GM21723 (cell line): Measurements from ENCODE around the gene SYT12.
"Not testable (repeated sequence)": the region's sequence is repeated elsewhere in the genome, so short reads cannot be mapped to it uniquely, and the experiment has no call there.

Experiments used
- ATAC-seq: cut with Tn5 transposase; IDR thresholded peaks from one replicate; pipeline ENCODE4 v1.9.1; 2021; ENCODE audit warnings: mild to moderate bottlenecking, moderate library complexity; ENCODE audit not compliant: unreplicated experiment

The SYT12 gene

DNA sequence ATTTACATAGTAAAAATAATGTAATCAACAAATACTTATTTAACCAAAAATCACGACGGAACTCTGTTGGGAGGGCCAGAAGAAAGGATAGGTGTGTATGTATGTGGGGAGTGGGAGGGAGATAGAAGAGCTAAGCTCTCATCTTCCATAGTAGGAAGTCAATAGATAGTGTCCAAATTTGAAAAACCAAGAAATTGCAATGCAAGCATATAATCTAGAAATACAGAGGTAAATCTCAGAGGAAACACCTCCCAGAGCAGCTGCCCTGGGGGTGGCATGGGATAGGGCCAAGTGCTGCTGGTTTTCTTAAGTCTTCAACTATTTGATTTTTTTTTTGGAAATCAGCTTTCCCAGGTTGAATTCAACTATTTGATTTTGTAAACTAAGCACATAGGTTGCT is 30.9 kb upstream of the SYT12 start:
- no peak for ATAC-seq

DNA sequence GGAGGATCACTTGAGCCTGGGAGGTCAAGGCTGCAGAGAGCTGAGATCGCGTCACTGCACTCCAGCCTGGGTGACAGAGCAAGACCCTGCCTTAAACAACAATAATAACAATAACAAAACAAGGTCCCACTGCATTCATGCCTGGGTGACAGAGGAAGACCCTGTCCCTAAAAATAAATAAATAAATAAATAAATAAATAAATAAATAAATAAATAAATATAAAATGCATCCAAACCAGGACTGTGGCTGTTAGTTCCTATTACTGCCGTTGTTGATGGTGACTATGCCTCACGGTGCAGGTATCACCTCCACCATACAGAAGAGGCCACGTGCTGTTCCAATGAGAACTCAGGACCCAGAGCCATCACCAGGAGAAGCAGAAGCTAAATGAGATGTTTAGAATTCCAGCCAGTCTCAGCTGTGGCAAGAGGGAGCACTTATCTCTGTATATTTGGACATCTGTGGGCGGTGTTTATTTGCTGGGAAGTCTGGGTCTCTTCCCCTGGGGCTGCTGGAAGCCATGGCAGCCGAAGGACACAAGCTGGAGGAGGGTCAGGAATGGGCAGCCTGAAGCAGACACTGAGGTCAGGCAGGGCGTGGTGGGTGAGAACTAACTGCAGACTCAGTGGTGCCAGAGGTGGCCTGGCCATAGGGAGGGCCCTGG is 26.2 kb upstream of the SYT12 start:
- no peak for ATAC-seq

DNA sequence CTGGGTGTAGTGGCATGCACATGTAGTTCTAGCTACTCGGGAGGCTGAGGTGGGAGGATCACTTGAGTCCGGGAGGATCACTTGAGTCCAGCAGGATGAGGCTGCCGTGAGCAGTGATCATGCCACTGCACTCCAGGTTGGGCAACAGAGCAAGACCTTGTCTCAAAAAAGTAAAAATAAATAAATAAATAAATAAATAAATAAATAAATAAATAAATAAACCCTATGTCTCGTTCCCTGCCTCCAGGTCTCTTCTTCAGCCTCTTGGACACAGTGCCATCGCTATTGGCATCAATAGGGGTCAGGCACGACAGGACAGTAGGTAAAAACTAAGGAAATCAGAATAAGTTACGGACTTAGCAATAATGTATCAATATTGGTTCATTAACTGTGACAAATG is 23.4 kb upstream of the SYT12 start:
- no peak for ATAC-seq

DNA sequence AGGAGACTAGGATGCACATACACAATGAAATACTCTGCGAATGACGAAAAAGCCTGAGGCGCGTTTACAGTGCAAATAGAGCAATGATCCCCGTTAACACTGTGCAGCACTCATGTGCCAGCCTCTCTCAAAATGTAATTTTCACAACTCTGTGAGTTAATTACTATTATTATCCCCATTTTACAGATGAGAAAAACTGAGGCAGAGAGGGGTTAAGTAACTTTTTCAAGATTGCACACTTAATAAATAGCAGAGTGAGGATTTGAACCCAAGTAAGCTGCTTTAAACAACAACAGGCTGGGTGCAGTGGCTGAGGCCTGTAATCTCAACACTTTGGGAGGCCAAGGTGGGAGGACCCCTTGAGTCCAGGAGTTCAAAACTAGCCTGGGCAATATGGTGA is 21.6 kb upstream of the SYT12 start:
- ATAC-seq = no peak

DNA sequence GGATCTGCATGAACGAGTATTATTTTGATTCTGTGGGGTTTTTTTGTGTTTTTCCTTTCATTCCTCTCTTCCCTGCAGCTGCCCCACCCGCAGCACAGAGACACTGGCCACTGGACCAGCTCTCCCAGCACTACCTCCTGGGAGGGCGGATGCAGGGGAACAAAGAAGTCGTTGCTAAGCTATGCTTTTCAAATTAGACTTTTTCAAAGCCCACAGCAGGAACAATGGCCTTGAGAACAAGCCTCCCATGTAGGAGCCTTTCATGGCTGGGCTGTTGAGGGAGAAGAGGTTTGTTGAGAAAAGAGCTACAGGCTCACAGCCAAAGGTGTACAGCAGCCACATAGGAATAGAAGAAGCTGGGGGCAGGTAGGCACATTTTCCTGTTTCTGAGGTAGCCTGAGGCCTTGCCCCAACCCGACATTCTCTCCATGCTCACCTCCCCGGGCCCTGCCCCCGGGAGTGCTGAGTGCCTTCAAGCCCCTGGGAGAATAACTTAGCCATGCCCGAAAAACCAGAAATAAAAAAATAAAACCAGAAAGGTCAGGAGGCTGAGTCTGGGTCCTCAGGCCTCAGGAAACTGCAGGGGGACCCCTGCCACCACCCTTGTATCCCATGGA is 20.5 kb upstream of the SYT12 start:
- no peak for ATAC-seq

DNA sequence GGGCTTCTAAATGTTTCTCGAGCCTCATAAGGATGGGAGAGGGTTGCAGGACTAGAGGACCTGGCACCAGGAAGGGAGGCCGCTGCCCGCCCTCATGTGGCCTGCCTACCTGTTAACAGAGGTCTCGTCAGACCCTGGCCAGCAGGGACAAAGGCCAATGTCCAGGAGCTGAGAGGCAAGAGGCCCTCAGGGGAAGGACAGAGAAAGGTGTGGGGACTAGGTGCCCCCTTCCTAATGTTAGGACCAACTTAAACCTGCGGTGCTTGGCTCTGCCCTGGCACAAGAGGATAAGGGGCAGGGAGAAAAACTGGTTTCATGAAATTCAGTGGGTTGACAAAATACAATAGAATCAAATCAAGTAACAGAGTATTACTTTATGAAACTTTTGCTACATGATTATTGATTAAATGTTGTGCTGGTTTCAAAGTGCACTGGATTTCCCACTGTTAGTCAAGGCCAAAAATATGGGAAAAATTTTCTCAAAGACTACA is 20.0 kb upstream of the SYT12 start:
- ATAC-seq = no peak

DNA sequence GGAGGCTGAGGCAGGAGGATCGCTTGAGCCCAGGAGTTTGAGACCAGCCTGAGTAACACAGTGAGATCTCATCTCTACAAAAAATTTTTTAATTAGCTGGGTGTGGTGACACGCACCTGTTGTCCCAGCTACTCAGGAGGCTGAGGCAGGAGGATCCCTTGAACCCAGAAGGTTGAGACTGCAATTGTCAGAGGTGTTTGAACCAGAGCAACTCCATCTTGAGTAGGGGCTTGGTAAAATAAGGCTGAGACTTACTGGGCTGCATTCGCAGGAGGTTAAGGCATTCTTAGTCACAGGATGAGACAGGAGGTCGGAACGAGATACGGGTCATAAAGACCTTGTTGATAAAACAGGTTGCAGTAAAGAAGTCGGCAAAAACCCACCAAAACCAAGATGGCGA is 17.7 kb upstream of the SYT12 start:
- not testable (repeated sequence) for ATAC-seq

DNA sequence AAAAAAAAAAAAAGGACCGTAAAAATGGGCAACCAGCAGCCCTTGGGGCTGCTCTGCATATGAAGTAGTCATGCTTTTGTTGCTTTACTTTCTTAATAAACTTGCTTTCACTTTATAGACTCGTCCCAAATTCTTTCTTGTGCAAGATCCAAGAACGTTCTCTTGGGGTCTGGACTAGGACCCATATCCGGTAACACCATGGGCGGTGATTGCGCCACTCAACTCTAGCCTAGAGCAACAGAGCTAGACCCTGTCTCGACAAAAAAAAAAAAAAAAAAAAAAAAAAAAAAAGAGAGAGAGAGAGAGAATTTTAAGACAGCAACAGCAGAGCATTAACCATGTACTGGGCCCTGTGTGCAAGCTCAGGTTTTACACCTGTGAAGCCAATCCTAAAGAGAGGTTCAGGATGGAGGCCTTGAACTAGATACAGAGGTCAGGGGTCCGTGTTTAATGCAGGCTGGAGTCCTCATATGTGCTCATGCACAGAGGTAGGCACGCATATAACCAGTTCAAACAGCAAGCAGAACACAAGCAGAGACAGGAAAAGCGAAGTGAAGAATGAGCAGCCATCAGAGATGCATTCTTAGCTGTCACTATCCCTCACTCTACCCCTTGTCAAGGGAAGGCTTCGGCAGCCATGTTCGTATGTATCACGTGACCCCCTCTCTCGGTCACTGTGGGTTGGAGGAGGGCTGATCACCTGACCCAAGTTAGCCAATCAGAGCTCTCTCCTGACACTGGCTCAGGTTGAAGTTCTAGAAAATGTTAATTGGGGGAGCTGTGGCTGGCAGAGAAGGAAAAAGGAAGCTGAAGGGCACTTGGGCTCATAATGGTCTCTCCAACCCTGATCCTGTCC is 16.7 kb upstream of the SYT12 start:
- ATAC-seq = no peak

DNA sequence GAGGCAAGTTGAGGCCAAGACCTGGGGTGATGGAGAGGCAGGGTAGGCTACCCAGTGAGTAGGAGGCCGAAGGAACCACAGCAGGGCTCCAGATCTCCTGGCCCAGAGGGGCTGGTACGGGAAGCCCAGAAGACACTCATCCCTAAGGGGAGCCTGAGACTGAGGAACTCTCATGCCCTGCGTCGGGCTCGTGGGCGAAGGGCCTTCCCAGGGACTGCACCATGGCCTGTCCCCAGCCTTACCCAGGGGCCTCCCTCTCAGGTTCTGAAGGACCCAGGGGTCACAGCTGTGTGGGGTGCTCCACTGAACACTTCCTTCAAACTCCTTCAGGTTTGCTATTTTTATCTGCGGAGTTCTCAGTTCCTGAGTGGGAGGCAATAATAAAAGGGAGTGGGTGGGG is 15.8 kb upstream of the SYT12 start:
- no peak for ATAC-seq

DNA sequence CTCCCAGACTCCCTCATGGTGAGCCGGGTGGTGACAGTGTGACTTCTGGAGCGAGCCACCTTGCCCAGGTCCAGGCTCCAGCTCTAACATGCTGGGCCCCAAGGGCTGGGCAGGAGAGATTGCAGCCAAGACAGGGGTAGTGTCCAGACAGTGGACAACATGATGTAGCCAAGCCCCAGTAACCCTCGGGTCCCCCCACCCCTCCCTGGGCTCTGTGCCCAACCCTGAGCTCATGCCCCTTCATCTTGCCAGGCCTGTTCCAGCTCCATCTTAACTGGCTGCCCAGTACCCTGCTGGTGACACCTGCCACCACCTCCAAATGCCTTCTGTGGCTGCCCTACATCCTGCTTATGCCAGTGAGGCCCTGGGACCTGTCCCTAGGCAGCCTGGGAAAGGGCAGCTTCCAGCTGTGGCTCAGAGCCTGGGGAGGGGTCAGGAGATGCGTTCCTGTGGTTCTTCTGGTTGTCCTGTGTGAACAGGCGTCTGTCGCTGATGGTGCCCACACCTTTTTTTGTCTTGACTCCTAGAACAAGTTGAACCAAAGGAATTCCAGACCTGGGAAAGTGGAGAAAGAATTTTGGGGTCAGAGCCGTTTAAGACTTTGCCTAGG is 12.5 kb upstream of the SYT12 start:
- ATAC-seq = no peak

DNA sequence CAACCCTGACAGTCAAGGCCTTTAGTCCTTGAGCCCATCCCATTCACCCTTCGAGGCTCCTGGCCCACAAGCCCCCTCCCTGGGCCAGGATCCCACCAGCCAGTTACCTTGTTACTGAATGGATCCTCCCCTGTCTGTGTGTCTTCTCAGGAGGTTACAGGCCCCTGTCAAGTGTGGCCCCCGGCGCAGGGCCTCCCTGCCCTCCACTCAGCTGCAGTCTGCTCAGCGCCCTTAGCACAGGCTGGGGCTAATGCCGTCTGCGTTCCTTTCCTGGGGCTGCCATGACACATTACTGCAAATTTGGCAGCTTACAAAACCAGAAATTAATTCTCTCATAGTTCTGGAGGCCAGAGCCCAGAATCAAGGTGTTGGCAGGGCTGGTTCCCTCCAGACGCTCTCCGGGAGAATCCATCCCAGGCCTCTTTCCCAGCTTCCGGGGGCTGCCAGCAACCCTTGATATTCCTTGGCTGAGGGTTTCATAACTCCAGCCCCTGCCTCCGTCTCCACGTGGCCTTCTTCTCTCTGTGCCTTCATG is 9.4 kb upstream of the SYT12 start:
- no peak for ATAC-seq

DNA sequence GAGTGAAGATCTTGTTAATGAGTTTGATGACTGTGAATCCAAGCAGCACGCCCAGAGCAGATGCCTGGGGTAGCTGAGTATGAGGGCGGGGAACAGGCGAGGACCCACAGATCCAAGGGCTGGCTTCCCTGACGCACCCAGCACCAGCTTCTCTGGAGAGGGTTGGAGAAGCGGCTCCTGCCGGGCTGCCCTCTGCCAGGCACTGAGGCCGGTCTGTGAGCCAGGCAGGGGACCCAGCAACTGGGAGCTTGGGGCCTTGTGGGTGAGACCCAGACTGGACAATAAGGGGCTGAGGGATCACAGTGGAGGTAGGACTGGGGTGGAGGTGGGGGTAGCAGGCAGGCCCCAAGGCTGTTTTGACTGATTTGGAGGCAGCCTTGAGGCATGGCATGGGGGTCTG is 8.6 kb upstream of the SYT12 start:
- no peak for ATAC-seq

DNA sequence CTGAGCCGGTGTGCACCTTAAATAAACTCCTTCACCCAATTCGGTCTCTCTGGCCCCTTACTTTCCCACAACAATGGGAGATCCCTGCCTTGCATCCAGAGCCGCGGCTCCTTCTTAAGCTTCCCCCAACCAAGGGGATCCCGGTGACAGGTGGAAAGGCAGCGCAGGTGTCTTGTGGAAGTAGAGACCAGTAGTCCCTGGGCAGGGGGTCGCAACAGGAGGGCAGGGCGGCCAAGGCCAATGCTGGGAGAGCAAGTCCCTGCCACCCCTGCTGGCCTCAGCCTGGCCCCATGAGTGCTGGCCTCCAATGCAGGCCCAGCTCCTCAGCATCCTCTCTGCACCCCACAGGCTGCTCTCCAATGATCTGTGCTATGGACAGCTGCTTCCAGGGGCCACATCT is 7.9 kb upstream of the SYT12 start:
- no peak for ATAC-seq

DNA sequence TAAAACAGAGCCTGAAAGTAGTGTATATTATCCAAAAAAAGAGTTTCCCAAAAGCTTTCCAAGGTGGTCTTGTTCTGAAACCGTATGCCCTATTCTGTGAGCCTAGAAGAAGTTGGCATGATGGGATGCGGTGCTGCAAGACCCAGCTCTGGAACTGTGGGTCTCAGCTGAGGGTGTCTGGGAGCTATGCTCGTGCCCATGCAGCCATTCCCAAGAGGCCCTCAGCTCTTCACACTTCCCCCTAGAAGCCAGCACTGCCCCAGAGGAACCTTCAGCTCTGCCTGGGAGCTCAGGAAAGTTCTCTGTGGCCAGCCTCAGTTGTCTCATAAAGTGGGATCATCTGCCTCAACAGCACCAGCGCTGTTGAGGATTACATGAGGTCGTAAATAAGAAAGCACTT is 6.4 kb upstream of the SYT12 start:
- no peak for ATAC-seq

DNA sequence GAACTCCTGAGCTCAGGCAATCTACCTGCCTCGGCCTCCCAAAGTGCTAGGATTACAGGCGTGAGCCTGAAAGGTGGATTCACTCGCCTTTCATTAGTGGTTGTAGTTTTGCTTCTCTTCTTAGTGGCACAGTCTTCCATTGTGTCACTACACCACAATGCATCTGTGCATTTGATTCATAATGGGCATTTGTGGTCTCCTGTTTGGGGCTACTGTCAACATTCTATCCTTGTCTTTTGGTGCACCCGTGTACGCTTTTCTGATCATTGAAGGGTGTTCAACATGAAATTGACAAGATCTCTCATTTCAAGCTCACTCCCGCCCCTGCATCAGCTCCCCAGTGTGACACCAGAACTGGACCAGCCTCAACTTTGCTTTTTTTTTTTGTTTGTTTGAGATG is 2.0 kb upstream of the SYT12 start:
- ATAC-seq = no peak

DNA sequence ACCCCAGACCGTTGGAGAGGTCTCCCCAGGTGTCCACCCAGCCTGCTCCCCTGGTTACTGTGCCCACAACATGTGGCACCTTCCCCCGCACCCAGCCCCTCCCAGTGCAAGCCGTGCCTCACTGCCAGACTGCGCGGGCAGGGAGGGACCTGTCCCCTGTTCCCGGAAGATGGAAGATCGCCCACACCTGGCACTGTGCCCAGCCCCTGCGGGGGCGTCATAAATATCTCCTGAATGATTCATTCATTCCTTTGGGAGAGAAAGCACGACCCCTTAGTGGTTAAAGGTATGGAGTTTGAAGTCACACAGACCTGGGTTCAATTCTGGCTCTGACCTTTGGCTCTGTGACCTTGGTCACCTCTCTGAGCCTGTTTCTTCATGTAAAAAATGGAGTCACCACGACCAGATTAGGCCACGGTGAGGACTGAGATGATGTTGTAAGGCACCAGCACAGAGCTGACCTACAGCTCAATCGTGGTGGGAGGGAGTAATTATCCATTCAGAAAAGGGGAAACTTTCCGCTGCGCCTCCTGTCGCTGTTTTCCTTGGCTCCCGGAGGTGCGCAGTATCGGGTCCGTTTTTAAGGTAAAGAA is 497 bp upstream of the SYT12 start:
- no peak for ATAC-seq

DNA sequence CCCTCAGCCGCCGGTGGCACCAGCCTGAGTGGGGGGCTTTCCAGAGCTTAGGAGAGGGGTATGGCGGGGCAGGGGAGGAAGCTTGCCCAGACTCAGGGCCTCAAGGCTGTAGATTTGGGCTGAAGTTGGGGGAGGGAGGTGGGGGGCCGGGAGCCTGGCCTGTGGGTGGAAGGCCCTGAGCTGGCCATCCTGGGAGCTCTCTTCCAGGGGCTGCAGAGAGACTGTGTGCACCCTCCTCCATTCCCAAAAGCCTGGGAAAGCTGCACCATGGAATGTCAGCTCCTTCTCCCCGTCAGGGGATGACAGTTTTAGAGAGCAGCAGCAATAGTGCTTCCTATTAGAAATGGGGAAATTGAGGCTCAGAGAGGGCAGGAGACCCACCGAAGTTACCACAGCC is 1.0 kb downstream of the SYT12 start:
- no peak for ATAC-seq

DNA sequence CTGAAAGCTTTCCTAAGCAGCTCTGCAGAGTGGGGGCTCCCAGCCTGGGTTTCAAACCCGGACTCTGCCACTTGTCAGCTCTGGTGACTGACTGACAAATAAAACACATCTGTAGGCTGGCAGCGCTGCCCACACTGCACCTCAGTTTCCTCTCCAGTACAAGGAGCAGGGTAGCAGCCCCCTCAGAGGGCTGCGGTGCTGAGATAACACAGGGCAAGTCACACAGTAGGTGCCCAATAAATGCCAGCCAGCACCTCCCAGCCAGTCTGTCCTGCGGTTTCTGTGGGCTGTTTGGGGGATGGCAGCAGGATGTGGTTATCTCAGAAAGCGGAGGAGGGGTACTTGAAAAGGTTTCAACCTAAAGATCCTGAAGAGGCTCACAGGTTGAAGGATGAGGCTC is 1.5 kb downstream of the SYT12 start:
- ATAC-seq = no peak

DNA sequence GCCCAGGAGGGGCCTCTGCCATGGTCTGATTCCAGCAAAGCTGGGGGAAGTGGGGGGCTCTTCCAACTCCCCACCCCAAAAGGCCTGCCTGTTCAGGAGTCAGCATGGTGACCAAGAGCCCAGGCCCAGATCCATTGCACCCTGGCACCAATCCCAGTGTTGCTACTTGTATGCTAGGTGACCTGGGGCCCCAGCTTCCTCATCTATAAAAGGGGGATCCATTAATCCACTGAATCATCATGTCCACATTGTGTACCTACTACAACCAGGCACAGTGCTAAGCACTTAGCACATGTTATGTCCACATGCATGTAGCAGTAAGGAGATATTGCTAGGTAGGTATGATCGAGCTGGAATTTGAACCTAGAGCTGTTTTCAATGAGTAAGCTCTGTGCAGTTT is 2.0 kb downstream of the SYT12 start:
- ATAC-seq = no peak

DNA sequence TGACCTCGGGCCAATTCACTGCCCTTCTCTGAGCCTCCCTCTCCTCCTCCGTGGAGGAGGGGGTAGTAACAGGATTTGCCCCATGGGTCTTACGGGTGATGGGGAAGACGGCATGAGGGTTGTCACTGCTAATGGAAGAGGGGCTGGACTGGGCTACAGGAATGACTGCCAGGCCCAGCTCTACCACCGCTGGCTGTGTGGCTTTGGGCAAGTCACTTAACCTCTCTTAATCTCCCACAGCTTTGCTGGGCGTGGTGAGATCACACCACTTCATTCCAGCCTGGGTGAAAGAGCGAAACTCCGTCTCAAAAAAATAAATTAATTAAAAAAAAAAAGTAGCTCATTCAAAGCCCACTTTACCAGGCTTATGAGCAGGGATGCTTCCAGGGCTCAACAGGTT is 2.8 kb downstream of the SYT12 start:
- ATAC-seq = no peak

DNA sequence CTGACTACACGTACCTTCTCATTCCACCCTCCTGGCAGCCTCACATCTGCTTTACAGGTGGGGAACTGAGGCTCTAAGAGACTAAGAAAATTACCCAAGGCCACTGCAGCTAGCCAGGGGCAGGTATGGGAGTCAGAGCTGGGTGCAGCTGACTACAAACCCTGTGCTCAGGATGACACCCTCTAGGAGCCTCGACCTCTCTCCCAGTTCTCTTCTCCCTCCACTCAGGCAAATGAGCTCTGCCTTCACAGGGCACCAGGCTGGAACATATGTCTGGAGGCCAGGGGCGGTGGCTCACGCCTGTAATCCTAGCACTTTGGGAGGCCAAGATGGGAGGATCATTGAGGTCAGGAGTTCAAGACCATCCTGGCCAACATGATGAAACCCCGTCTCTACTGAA is 4.0 kb downstream of the SYT12 start:
- ATAC-seq = no peak
